NOMO-1 treated with dmso at 0.1 percent for 144 hours (cell line): Measurements from ENCODE around the gene GFER.
A peak's percentile ranks its signal among the peaks of the same experiment; 100 is the strongest.
"Not testable (repeated sequence)": the region's sequence is repeated elsewhere in the genome, so short reads cannot be mapped to it uniquely, and the experiment has no call there.

Experiments used
- DNase-seq: peaks from one replicate; lab custom pipeline; 2025; ENCODE audit not compliant: unreplicated experiment; lab: John Stamatoyannopoulos, UW

The GFER gene

GRCh38 chr16:1957434-1958142 is 26.4 kb upstream of the GFER start:
- DNase-seq = not testable (repeated sequence)

DNA sequence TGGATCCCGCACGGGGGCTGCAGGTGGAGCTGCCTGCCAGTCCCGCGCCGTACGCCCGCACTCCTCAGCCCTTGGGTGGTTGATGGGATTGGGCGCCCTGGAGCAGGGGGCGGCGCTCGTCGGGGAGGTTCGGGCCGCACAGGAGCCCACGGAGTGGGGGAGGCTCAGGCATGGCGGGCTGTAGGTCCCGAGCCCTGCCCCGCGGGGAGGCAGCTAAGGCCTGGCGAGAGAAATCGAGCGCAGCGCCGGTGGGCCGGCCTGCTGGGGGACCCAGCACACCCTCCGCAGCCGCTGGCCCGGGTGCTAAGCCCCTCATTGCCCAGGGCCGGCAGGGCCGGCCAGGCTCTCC is 25.9 kb upstream of the GFER start:
- DNase-seq = not testable (repeated sequence)

DNA sequence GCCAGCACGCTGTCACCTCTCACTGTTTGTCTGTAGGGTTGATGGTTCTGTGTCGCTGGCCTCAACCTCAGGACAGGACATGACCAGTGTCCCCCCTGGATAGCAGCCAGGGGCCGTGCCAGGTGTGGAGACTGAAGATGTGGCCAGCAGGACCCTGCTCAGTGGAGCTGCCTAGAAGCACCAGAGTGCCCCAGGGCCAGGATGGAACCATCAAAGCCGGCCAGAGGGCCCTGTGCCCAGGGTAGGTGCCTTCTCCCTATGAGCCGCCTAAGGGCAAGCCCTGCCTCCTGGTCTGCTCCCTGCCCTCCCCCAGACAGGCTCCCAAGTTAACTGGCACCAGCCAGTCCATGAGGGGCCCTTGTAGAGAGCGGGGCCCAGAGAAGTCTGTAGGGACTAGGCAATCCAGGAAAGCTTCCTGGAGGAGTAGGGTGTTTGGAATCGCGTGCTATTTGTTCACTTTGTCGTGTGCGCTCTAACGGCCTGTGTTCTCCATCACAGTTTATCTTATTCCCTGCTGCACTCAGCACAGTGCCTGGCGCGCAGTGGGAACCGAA is 25.2 kb upstream of the GFER start:
- DNase-seq = no peak

DNA sequence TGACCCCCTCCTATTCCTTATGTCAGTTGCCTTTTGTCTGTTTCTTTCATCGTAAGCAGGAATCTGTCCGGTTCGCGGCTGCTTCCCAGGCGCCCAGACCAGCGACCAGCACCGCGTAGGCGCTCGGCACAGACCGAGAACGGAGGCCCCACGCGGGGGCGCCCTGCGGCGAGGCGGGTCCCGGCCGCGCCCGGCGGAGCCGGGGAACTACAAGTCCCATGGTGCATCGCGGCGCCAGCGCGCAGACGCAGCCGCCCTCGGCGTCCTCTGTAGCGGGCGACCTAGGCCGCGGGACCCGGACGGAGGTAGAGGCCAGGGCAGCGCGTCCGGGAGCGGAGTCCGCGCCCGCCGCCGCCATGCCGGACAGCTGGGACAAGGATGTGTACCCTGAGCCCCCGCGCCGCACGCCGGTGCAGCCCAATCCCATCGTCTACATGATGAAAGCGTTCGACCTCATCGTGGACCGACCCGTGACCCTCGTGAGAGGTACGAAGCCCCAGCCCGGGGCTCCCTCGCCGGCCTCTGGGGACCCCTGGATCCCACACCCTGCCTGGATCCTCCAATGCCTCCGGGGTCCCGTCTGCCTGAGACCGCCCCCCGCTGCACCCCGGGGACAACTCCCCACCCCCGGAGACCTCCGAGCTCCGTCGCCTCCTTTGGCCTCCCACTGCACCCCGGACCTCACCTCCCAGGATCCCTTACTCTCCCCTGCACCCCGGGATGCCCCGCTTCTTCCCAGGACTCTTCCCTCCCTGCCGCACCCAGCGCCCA is 24.5 kb upstream of the GFER start, which contains the start of gene NDUFB10:
Gene NDUFB10, plus strand, starts transcription at position 270 of the 771 bp plus-strand sequence. Its CDS starts 87 bp downstream, at position 357.
- DNase-seq = peak; percentile 87

DNA sequence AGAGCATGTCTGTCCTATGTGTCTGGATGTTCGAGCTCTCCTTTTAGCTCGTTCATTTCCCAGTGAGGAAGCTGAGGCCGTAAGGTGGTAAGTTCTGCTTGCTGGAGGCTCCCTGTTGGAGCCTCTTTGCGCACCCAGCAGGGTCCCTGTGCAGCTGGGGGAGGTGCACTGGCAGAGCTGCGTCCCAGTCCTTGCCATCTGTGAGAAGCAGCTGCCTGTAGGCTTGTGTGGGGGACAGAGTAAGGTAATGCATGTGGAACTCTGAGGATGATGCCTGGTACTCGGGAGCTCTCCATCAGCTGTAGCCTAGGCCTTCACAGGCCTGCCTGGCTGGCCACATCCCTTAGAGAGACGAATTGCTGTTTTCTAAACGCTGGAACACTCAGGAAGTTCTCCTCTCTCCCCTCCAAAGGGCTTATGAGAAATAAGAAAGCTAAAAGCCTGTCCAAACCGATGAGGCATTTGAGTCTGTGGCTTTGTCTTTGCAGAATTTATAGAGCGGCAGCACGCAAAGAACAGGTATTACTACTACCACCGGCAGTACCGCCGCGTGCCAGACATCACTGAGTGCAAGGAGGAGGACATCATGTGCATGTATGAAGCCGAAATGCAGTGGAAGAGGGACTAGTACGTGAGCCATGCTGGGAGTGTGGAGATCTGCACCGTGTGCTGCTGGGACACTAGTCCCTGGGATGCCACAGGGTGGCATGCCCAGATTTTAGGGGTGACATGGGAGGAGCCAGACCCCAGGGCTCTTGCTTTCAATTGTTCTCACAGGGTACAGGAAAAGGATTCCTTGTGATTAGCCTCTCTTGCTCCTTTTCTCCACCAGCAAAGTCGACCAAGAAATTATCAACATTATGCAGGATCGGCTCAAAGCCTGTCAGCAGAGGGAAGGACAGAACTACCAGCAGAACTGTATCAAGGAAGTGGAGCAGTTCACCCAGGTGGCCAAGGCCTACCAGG is 23.0 kb upstream of the GFER start:
- DNase-seq = peak; percentile 25

DNA sequence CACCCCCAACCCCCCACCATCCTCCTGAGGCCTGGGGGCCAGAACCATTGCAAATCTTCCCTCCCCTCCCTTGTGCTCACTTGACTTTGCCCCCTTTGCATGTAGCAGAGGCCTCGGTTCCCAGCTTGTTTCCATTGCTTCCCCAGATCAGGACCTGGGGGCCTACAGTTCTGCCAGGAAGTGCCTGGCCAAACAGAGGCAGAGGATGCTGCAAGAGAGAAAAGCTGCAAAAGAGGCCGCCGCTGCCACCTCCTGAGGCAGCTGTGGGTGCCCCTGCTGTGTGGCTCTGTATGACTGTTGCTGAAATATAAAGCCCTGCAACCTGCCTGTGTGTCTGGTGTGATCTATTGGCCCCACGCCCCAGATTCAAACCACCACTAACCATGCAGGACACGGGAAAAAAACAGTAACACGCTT is 22.3 kb upstream of the GFER start:
- DNase-seq = no peak

- DNase-seq = not testable (repeated sequence)
Observed at GRCh38 chr16:1962161-1963153, 21.5 kb upstream of the GFER start.

DNA sequence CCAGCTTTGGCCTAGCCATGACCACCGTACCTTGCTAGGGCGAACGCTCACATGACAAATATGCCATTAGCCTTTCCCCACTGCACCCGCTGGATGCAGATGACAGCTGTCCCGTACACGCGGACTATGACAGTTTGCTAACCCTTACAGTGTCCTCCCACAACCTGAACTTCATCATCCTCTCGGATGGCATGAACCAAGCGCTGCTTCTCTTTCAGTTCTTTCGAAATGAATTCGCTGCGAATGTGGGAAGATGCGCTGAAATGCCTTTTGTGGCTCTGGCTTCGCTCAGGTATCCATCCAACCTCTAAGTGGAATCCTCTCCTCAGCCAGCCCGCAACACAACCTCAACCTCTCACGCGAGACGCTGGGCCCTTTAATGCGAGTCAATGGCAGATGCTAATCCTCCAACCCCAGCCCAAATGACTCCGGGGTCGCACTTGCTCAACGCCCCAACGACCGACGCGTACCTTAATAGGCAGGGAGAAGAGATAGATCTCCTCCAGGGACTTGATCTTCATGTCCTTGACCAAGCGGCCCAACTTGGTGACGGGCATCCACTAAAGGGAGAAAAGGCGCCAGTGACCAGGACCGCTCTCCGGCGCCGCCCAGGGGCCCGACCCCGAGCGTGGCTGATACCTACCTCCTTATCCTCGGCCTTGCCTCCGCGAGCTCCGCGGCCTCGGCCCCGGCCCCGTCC is 20.0 kb upstream of the GFER start:
- DNase-seq = no peak

DNA sequence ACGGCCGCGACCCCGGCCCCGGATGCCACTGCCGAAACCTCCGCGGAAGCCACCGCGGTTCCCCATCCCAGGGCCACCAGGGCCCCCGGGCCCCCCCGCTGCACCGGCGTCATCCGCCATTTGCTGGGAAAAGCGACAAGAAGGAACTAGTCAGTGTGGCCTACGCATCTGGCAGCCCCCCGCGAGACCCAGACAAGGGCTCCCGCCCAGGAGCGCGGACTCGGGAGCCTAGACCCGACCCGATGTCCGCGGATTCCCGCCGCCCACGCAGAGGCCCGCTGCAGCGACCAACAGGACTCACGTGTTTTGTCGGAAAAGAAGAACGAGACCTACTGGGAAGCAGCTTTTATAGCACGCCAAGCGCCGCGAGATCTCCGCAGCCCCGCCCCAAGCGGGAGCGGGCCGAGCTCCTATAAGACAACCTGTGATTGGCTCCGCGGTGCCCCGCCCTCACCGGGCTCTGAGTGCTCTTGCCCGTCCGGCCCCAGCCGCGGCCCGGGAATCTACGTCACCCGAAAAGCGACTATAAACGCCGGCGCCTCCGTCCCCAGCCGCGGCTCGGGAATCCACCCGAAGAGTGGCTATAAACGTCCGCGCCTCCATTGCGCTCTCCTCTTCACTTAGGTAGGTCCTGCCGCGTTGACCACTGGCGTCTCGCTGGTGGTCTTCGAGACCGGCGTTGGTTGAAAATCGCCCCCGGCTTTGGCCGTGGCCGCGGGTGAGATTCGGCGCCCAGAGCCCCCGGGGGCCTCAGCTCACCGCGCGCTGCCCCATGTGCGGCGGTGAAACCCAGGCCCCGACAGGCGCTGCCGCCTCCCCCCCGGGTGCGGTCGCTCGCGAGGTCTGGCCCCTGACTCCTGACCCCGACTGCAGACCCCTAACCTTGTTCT is 19.2 kb upstream of the GFER start, which contains the start of gene RPS2:
Gene RPS2, minus strand, starts transcription at position 321 of the 890 bp plus-strand sequence. Its CDS starts 201 bp downstream, at position 120.
- peak; percentile 99 for DNase-seq

DNA sequence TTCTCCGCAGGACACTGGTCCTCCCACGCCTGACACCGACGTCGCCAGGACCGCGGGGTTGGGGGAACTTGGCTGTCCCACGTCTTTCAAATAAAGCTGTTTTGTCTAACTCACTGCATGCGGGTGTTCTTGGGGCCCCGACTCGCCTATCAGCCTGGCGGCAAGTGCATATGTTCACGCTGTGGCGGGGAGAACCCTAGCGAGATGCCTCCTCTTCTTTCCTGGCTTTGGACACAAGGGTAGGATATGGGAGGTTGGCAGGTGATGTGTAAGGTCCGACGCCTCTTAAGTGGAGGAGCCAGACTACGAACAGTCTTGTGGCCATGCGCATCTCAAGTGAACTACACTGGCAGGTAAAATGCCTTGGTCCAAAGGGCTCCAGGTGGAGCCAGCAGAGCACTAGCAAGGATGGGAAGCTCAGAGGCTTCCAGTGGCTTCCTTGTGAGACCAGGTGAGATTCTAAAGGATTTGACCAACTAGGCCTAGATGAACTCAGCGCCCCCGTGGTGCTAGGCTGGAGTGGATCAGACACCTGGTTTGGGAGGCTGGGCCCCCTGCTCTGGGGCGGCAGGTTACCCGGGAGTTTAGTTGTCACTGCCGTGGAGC is 18.5 kb upstream of the GFER start:
- DNase-seq = no peak

DNA sequence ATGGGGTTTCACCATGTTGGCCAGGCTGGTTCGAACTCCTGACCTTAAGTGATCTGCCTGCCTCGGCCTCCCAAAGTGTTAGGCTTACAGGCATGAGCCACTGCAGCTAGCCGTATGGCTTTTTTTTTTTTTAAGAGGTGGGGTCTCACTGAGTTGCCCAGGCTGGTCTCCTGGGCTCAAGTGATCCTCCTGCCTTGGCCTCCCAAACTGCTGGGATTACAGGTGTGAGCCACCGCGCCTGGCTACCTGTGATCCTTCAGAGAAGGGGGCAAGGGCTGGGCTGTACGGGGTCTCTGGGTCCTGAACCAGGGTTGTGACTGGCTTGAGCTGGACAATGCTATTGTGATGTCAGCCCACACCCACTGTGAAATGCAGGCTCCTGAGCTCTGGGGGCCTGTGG is 17.5 kb upstream of the GFER start, which contains the start of gene RNF151:
Gene RNF151, plus strand, starts transcription at position 397 of the 400 bp plus-strand sequence. CDS start 26 bp downstream, outside the sequence.
- no peak for DNase-seq

DNA sequence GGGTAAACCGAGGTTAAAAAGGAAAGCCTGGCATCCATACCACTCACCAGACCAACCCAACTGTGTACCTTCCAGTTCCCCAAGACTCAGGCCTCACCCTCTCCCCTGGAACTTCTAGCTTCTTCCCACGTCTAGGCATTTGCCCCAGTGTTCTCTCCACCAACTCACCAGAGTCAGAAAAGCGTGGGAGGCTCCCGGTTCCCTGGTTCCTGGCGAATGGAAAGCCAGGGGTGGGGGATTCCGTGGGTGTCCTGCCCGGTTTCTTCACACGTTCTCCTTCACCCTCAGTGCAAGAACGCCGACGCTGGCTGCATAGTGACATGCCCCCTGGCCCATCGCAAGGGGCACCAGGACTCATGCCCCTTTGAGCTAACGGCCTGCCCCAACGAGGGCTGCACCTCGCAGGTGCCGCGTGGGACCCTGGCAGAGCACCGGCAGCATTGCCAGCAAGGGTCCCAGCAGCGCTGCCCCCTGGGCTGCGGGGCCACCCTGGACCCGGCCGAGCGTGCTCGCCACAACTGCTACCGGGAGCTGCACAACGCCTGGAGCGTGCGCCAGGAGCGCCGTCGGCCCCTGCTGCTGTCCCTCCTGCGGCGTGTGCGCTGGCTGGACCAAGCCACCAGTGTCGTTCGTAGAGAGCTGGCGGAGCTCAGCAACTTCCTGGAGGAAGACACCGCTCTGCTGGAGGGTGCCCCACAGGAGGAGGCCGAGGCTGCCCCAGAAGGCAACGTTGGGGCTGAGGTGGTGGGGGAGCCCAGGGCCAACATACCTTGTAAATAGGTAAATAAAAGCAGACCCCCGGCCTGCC is 15.6 kb upstream of the GFER start:
- no peak for DNase-seq

GRCh38 chr16:1971796-1972489 is 12.1 kb upstream of the GFER start, which contains the start of gene TBL3:
TSS of gene TBL3 (plus strand) at chr16:1972053. CDS start at chr16:1972165, 112 bp downstream.
- peak; percentile 95 for DNase-seq

GRCh38 chr16:1972490-1972877 is 11.5 kb upstream of the GFER start:
- DNase-seq = no peak

DNA sequence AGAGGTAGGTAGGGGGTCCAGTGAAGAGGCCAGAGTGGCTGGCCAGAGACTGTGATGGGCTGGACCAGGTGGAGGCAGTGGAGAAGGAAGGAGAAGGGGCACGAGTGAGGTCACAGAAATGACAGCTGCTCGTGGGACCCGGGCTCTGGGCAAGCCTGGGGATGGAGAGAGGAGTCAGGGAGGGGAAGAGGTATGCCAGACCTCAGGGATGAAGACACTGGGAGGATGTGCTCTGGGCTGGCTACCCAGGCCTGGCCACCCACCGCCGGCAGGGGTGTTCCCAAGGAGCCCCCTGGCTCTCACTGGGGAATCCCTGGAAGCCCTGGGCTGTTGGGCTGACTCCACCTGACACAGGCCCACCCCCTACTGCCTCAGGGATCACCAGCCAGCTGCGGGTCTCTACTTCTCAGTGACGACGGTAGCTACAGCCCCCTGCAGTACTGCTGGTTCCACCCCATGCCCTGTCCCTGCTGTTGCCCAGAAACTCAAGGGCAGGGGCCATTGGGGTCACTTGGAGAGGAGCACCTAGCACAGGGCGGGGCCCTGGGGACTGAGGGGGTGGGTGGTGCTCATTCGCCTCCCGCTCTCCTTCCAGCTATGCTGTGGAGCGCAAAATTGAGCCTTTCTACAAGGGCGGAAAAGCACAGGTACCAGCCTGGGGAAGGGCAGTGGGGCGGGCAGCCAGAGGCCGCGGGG is 10.4 kb upstream of the GFER start:
- no peak for DNase-seq
